ENCODE data around the gene ZC3H12D.

The ZC3H12D gene

GRCh38 chr6:149443411-149444181 is 41.2 kb downstream of the ZC3H12D start:
- no peaks in the 10 kb centered on the region for H3K36me3 ChIP-seq (ENCODE audit: insufficient read depth, low read length)
- no peak overlapping the region for H3K4me3 ChIP-seq
- H3K9me3 ChIP-seq (ENCODE audit: low read depth, low read length), result no peaks in the 10 kb centered on the region
- H3K9ac ChIP-seq (ENCODE audit: insufficient read length), result no peak overlapping the region
- no peak for TF ChIP-seq EZH2 (IDR thresholded peaks at IDR 0.05)
- TF ChIP-seq FOXP2 (optimal IDR thresholded peaks at IDR 0.05; ENCODE audit: control extremely low read depth, extremely low read length, insufficient read depth), result no peak
- TF ChIP-seq POLR2AphosphoS5 (IDR thresholded peaks at IDR 0.05; ENCODE audit: borderline replicate concordance, low read depth, low read length), result no peak
- no peak overlapping the region for H3K27ac ChIP-seq
- peak; percentile 44 for DNase-seq (ENCODE audit: low read depth, low spot score)

- TF ChIP-seq FOXP2 (optimal IDR thresholded peaks at IDR 0.05; ENCODE audit: control extremely low read depth, extremely low read length, insufficient read depth) (no peak), POLR2AphosphoS5 (IDR thresholded peaks at IDR 0.05; ENCODE audit: borderline replicate concordance, low read depth, low read length) (no peak)
- H3K9ac ChIP-seq (ENCODE audit: insufficient read length), result no peak overlapping the region
Observed at GRCh38 chr6:149441740-149442139, 43.1 kb downstream of the ZC3H12D start.

GRCh38 chr6:149440735-149441671 is 43.8 kb downstream of the ZC3H12D start:
- no peak for TF ChIP-seq FOXP2 (optimal IDR thresholded peaks at IDR 0.05; ENCODE audit: control extremely low read depth, extremely low read length, insufficient read depth)
- TF ChIP-seq POLR2AphosphoS5 (IDR thresholded peaks at IDR 0.05; ENCODE audit: borderline replicate concordance, low read depth, low read length), result no peak
- no peak for TF ChIP-seq EZH2 (IDR thresholded peaks at IDR 0.05)
- Histone ChIP-seq H3K36me3 (ENCODE audit: insufficient read depth, low read length) (no peaks in the 10 kb centered on the region), H3K9me3 (ENCODE audit: low read depth, low read length) (no peaks in the 10 kb centered on the region), H3K4me3 (no peak overlapping the region), H3K9ac (ENCODE audit: insufficient read length) (no peak overlapping the region), H3K27ac (no peak overlapping the region)
- no peak for DNase-seq (ENCODE audit: low read depth, low spot score)

More at GRCh38 chr6:149441740-149442139, 43.1 kb downstream of the ZC3H12D start:
- Histone ChIP-seq H3K4me3 (no peak overlapping the region), H3K36me3 (ENCODE audit: insufficient read depth, low read length) (no peaks in the 10 kb centered on the region), H3K27ac (no peak overlapping the region), H3K9me3 (ENCODE audit: low read depth, low read length) (no peaks in the 10 kb centered on the region)
- DNase-seq (ENCODE audit: low read depth, low spot score), result no peak

- Histone ChIP-seq H3K9ac (ENCODE audit: insufficient read length) (no peak overlapping the region), H3K4me3 (no peak overlapping the region), H3K9me3 (ENCODE audit: low read depth, low read length) (no peaks in the 10 kb centered on the region), H3K36me3 (ENCODE audit: insufficient read depth, low read length) (no peaks in the 10 kb centered on the region), H3K27ac (no peak overlapping the region)
- TF ChIP-seq FOXP2 (optimal IDR thresholded peaks at IDR 0.05; ENCODE audit: control extremely low read depth, extremely low read length, insufficient read depth) (no peak), POLR2AphosphoS5 (IDR thresholded peaks at IDR 0.05; ENCODE audit: borderline replicate concordance, low read depth, low read length) (no peak), EZH2 (IDR thresholded peaks at IDR 0.05) (no peak)
- DNase-seq (ENCODE audit: low read depth, low spot score), result no peak
Observed at GRCh38 chr6:149439626-149440025, 45.2 kb downstream of the ZC3H12D start.

GRCh38 chr6:149438855-149439254 is 46.0 kb downstream of the ZC3H12D start:
- H3K9me3 ChIP-seq (ENCODE audit: low read depth, low read length), result no peaks in the 10 kb centered on the region
- no peak overlapping the region for H3K27ac ChIP-seq
- DNase-seq (ENCODE audit: low read depth, low spot score), result no peak
- TF ChIP-seq EZH2 (IDR thresholded peaks at IDR 0.05), result no peak
- no peak for TF ChIP-seq FOXP2 (optimal IDR thresholded peaks at IDR 0.05; ENCODE audit: control extremely low read depth, extremely low read length, insufficient read depth)
- no peak for TF ChIP-seq POLR2AphosphoS5 (IDR thresholded peaks at IDR 0.05; ENCODE audit: borderline replicate concordance, low read depth, low read length)
- H3K4me3 ChIP-seq, result no peak overlapping the region
- H3K9ac ChIP-seq (ENCODE audit: insufficient read length), result no peak overlapping the region
- H3K36me3 ChIP-seq (ENCODE audit: insufficient read depth, low read length), result no peaks in the 10 kb centered on the region

DNA sequence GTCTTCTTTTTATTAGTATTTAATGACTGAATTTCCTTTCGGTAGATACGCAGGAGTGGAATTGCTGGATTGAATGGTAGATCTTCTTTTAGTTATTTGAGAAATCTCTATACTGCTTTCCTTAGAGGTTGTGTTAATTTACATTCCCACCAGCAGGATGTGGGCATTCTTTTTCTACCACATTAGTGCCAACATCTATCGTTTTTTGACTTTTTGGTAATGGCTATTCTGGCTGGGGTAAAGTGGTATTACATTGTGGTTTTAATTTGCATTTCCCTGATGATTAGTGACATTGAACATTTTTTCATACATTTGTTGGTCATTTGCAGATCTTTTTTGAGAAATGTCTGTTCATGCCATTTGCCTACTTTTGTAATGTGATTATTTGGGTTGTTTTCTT is 47.6 kb downstream of the ZC3H12D start:
- Histone ChIP-seq H3K27ac (no peak overlapping the region), H3K36me3 (ENCODE audit: insufficient read depth, low read length) (no peaks in the 10 kb centered on the region), H3K4me3 (no peak overlapping the region), H3K9ac (ENCODE audit: insufficient read length) (no peak overlapping the region), H3K9me3 (ENCODE audit: low read depth, low read length) (no peaks in the 10 kb centered on the region)
- DNase-seq (ENCODE audit: low read depth, low spot score), result no peak
- TF ChIP-seq EZH2 (IDR thresholded peaks at IDR 0.05), result no peak

GRCh38 chr6:149436647-149437046 is 48.2 kb downstream of the ZC3H12D start:
- no peak for TF ChIP-seq POLR2AphosphoS5 (IDR thresholded peaks at IDR 0.05; ENCODE audit: borderline replicate concordance, low read depth, low read length)
- no peak for TF ChIP-seq EZH2 (IDR thresholded peaks at IDR 0.05)
- TF ChIP-seq FOXP2 (optimal IDR thresholded peaks at IDR 0.05; ENCODE audit: control extremely low read depth, extremely low read length, insufficient read depth), result no peak
- no peak overlapping the region for H3K9ac ChIP-seq (ENCODE audit: insufficient read length)
- no peak for DNase-seq (ENCODE audit: low read depth, low spot score)
- no peak overlapping the region for H3K27ac ChIP-seq
- no peaks in the 10 kb centered on the region for H3K36me3 ChIP-seq (ENCODE audit: insufficient read depth, low read length)
- no peaks in the 10 kb centered on the region for H3K9me3 ChIP-seq (ENCODE audit: low read depth, low read length)
- no peak overlapping the region for H3K4me3 ChIP-seq

DNA sequence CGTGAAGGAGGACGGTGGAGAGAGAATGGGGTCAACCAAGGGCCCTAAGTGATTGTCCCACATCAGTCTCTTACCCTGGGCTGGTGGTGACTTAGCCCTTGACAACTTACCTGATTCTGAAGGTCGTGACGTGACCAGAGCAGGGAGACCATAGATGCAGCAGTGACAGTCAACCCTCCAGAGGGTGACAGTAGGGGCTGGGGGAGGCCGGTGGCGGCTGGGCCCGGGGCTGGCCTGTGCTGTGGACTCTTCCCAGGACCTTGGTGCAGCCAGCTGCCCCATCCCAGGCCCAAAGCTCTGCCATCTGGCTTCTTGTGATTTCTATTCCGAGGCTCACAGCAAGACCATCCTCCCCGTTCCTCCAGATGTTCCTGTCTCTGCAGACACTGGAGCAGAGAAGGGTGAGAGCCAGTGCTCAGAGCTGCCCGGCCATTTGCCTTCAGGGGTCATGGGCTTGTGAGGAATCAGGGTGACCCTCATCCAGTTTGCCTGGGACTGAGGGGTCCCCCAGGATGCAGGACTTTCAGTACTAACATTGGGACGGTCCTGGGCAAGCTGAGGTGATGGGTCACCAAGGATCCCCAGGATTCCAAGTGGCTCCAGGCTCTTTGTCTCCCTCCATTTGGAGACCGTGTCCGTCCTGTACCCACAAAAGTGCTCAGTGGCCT is 48.8 kb downstream of the ZC3H12D start:
- Histone ChIP-seq H3K9me3 (ENCODE audit: low read depth, low read length) (no peaks in the 10 kb centered on the region), H3K36me3 (ENCODE audit: insufficient read depth, low read length) (no peaks in the 10 kb centered on the region), H3K27ac (no peak overlapping the region), H3K9ac (ENCODE audit: insufficient read length) (no peak overlapping the region), H3K4me3 (no peak overlapping the region)
- no peak for TF ChIP-seq FOXP2 (optimal IDR thresholded peaks at IDR 0.05; ENCODE audit: control extremely low read depth, extremely low read length, insufficient read depth)
- TF ChIP-seq POLR2AphosphoS5 (IDR thresholded peaks at IDR 0.05; ENCODE audit: borderline replicate concordance, low read depth, low read length), result no peak
- no peak for TF ChIP-seq EZH2 (IDR thresholded peaks at IDR 0.05)
- no peak for DNase-seq (ENCODE audit: low read depth, low spot score)
